Activated B cell treated with CpG ODN at 0.5 μM for 24 hours (primary cell): ENCODE results near the gene CARD10. TPM values are rescaled to one million over a fixed set of nuclear protein-coding genes. Genes with fewer than 3 reads are reported as not detected.
"Not testable (repeated sequence)": the region's sequence is repeated elsewhere in the genome, so short reads cannot be mapped to it uniquely, and the experiment has no call there.

Experiments
- ATAC-seq: fragments of 200-7000 bp; cut with Tn5 transposase; one replicate; pipeline ENCODE4 v1.10.0; 2021; ENCODE audit warnings: low read depth, mild to moderate bottlenecking, moderate library complexity
- CTCF ChIA-PET: fragments of 350-600 bp; sonication (Branson Sonifier 250); formaldehyde crosslinking; loops from one replicate; lab custom pipeline; 2021; ENCODE audit warnings: antibody characterized with exemption; lab: Charles Lee
- POLR2A ChIA-PET: fragments of 350-600 bp; sonication (Branson Sonifier 250); formaldehyde crosslinking; loops from one replicate; lab custom pipeline; 2021; ENCODE audit warnings: antibody characterized with exemption; lab: Charles Lee
- DNase-seq: peaks from one replicate; pipeline ENCODE4 v3.0.0; 2022
- H3K27ac Mint-ChIP-seq: one replicate; pipeline ENCODE4 v1.8.0; 2020; ENCODE audit warnings: mixed read lengths
- H3K27me3 Mint-ChIP-seq: one replicate; pipeline ENCODE4 v1.8.0; 2021; ENCODE audit warnings: mixed read lengths
- H3K36me3 Mint-ChIP-seq: one replicate; pipeline ENCODE4 v1.8.0; 2021; ENCODE audit warnings: low read depth, mixed read lengths
- H3K4me1 Mint-ChIP-seq: one replicate; pipeline ENCODE4 v1.8.0; 2021; ENCODE audit warnings: mixed read lengths
- H3K4me3 Mint-ChIP-seq: one replicate; pipeline ENCODE4 v1.8.0; 2020; ENCODE audit warnings: mild to moderate bottlenecking, mixed read lengths
- H3K9me3 Mint-ChIP-seq: one replicate; pipeline ENCODE4 v1.8.0; 2020; ENCODE audit warnings: mixed read lengths
- CTCF ChIP-seq: fragments of 200-600 bp; IDR thresholded peaks from one replicate; pipeline ENCODE4 v1.8.0; 2022; ENCODE audit warnings: antibody characterized with exemption, mild to moderate bottlenecking
- intact Hi-C: fragments of 100-400 bp; cut with micrococcal nuclease; formaldehyde crosslinking; loops from one replicate; pipeline ENCODE4 v1.15.1; 2024
- total RNA-seq: library from RNA; stranded (reverse); gene quantifications from 2 replicates; pipeline ENCODE4 v1.2.3, GENCODE V29; 2022

Gene CARD10
- total RNA-seq, 1 donor from 2014 or later = not detected

DNA sequence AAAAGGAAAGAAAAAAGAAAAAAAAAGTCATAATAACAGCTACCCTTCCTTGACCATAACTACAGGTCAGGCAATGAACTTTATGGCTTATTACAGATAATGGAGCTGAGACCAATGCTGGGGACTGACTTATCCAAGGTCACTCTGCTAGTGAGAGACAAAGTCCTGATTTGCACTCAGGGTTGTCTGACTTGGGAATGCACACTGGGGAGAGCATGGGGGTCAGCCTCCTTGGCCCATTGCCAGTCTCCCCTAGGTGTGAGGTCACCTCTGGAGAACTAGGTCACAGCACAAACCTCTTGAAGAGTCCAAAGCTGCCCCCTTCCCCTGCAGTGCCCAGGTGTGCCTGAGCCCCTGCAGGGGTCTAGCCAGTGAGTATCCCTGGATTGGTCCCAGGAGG, 35.8 kb upstream of the CARD10 start:
- H3K27ac Mint-ChIP-seq = no peak overlapping the region
- POLR2A ChIA-PET = interaction anchor here (0.7 kb wide), 1 partner anchor 436 kb away, joined by 5 read pairs; no protein-coding TSS in a partner anchor

GRCh38 chr22:37553725-37554124, 34.5 kb upstream of the CARD10 start:
- CTCF ChIA-PET = no interaction called here
- Mint-ChIP-seq H3K4me3 (no peak overlapping the region), H3K36me3 (no peaks in the 10 kb centered on the region), H3K27me3 (peaks cover 40% of the 10 kb centered on the region), H3K4me1 (no peaks in the 10 kb centered on the region), H3K9me3 (no peaks in the 10 kb centered on the region), H3K27ac (no peak overlapping the region)
- ATAC-seq (no peak), DNase-seq (no peak)
- POLR2A ChIA-PET = no interaction called here
- intact Hi-C loops = no loop called here
- TF ChIP-seq CTCF = no peak

More for the DNA sequence above, 35.8 kb upstream of the CARD10 start:
- peaks cover 43% of the 10 kb centered on the region for H3K27me3 Mint-ChIP-seq
- CTCF ChIA-PET = interaction anchor here (0.6 kb wide), 1 partner anchor 1429 kb away, joined by 3 read pairs; no protein-coding TSS in a partner anchor
- intact Hi-C loops = no loop called here
- no peak for ATAC-seq
- DNase-seq = no peak
- H3K36me3 Mint-ChIP-seq = no peaks in the 10 kb centered on the region
- H3K4me3 Mint-ChIP-seq = no peak overlapping the region
- no peak for TF ChIP-seq CTCF
- no peaks in the 10 kb centered on the region for H3K9me3 Mint-ChIP-seq
- no peaks in the 10 kb centered on the region for H3K4me1 Mint-ChIP-seq

DNA sequence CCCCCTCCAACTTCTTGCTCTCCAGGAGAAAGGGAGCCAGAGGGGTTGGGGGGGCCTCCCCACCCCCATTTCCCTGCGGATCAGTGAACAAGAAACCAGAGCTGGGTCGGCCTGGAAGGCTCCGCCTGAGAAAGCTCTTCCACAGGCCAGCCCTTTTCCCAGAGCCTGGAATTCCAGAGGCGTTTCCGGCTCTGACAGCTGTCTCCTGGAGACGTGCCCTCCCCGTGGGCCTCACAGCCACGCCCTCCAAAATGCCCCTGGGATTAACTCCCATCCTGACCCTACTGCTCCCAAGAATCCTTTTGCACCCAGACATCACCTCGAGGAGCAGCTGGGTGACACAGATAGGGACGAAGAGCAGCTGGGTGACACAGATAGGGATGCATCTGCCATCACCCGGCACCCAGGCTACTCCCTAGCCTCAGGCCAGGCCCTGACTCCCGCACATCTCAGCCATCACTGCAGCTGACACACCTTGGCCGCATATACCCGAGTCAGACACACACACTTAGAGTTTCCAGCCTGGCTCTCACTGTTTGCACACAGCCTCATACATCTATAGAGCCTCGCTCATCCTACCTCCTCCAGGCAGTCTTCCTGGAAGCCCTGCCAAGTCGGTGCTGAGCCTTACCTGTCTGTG, 33.4 kb upstream of the CARD10 start:
- ChIA-PET POLR2A (no interaction called here), CTCF (no interaction called here)

GRCh38 chr22:37551981-37552380, 32.8 kb upstream of the CARD10 start:
- CTCF ChIA-PET = interaction anchor here (15.2 kb wide), 1 partner anchor 14 kb away, joined by 255 read pairs; the partner anchor contains the start of gene CDC42EP1
- POLR2A ChIA-PET = no interaction called here
- Mint-ChIP-seq H3K36me3 (no peaks in the 10 kb centered on the region), H3K4me1 (no peaks in the 10 kb centered on the region), H3K27ac (no peak overlapping the region), H3K4me3 (no peak overlapping the region), H3K27me3 (peaks cover 30% of the 10 kb centered on the region), H3K9me3 (no peaks in the 10 kb centered on the region)
- ATAC-seq = no peak
- no peak for TF ChIP-seq CTCF
- no peak for DNase-seq
- intact Hi-C loops = no loop called here

More for the DNA sequence above, 33.4 kb upstream of the CARD10 start:
- ATAC-seq (no peak), DNase-seq (no peak)
- TF ChIP-seq CTCF = no peak
- Mint-ChIP-seq H3K4me1 (no peaks in the 10 kb centered on the region), H3K27me3 (peaks cover 36% of the 10 kb centered on the region), H3K36me3 (no peaks in the 10 kb centered on the region), H3K27ac (no peak overlapping the region), H3K9me3 (no peaks in the 10 kb centered on the region), H3K4me3 (no peak overlapping the region)
- intact Hi-C loops = no loop called here

- POLR2A ChIA-PET, H3K36me3 Mint-ChIP-seq, intact Hi-C loops, H3K9me3 Mint-ChIP-seq, H3K4me3 Mint-ChIP-seq, ATAC-seq, H3K27ac Mint-ChIP-seq, DNase-seq, H3K4me1 Mint-ChIP-seq: not testable (repeated sequence)
- CTCF ChIA-PET = interaction anchor here (1.9 to 15.2 kb wide), 2 partner anchors 11 to 15 kb away, joined by 6 to 255 read pairs; partner anchors contain the start of gene CDC42EP1
- peaks cover 23% of the 10 kb centered on the region for H3K27me3 Mint-ChIP-seq
These were observed 31.7 kb upstream of the CARD10 start for GRCh38 chr22:37550921-37551320.
